HG02571 (cell line): Measurements from ENCODE around the gene TFR2.

Experiments
- ATAC-seq: cut with Tn5 transposase; IDR thresholded peaks from one replicate; pipeline ENCODE4 v1.9.1; 2021; ENCODE audit warnings: mild to moderate bottlenecking, moderate library complexity; ENCODE audit not compliant: unreplicated experiment

The TFR2 gene

DNA sequence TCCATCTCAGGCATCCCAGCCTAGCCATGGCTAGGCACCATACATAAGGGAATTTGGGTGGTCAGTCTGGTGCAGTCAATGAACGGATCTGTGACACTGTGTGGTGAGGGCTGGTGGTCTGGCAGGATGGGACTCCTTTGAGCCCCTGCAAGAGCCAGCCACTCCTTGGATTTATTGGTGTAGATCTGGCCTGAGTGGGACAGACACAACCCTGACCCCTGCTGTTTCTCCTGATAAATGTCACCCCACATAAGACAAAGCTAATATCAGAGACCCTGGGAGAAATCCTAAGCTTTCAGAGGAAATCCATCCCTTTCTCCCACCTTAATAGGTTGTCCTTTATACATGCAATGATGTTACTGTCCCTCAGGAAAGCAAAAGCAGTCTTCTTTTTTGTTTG lies 52.9 kb downstream of the TFR2 start:
- ATAC-seq: no peak

- ATAC-seq: peak; percentile 85
Measured at GRCh38 chr7:100586266-100587025, 54.9 kb downstream of the TFR2 start, which contains the start of gene FBXO24. FBXO24 (plus strand) TSS chr7:100586328; CDS start chr7:100586626, 298 bp downstream.

GRCh38 chr7:100585511-100586265 lies 55.7 kb downstream of the TFR2 start, which contains the start of gene LRCH4:
LRCH4 (minus strand) TSS chr7:100586129; CDS start chr7:100586100, 29 bp downstream.
- no peak for ATAC-seq

GRCh38 chr7:100584683-100585510 lies 56.5 kb downstream of the TFR2 start:
- no peak for ATAC-seq

DNA sequence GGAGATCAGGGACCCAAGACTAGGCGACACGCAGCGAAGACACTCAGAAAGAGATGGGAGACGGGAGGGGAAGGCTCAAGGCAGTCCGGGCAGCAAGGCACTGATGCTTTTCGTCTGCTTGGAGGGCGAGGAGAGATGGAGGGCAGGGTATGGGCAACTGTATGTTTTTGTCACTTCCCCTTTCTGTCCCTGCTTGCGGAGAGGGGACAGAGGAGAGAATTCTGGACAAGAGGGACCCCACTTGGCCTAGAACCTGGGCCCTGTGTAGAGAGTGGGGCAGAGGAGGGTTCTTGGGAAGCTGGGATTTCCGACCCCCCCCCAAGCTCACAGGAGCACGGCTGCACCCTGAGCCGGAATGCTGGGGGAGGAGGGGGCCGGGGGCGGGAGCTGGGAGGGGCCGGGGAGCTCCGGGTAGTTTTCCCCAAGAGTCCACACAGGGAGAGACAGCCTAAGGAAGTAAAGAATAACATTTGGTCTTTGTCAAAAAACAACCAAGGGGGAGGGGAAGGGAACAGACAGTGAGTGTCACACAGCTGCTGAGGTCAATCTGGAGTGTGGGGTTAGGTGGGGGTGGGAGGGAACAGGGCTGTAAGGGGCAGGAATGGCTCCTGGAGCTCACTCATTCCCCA lies 57.2 kb downstream of the TFR2 start:
- ATAC-seq: no peak

DNA sequence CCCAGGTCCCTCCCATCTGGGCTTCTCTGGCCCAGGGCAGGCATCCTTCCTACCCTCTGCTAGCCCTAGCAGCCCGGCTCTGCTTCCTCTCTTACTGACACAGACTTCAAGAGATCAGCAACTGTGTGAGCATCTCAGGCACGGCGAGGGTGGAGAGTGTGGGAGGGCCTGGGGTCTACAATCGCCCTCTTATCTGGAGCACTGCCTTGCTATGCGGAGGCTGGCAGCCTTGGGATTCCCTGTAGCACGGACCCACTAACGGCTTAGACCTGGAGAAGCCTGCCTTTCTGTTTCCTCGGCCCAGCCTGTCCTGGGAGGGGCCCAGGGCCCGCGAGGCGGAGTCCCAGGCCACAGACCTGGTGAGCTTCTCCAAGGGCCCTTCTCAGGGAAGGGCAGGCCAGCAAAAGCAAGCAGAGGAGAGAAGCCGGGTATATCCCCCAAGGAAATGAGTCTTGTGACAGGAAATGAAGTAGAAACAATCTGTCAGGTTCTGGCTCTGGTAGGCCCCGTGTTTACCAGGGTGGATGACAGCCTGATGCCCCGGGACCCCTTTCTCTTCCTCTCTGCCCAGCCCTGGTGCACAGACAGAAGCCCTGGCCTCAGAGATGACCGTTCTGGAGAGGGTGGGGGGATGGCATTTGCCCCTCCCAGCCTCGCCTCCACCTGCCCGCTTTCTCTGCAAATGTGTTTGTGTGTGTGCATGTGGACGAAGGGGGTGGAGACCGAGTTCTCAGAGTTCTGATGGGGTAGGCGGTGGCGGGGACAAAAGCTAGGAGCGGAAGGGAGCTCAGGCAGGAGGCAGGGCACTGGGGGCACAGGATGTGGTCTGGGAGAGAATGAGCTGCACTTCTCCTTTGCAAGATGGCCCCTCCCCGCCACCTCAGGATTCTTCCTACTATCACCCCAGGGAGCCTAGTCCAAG lies 58.0 kb downstream of the TFR2 start:
- ATAC-seq: no peak

GRCh38 chr7:100582650-100583049 lies 58.7 kb downstream of the TFR2 start:
- no peak for ATAC-seq

GRCh38 chr7:100582041-100582579 lies 59.2 kb downstream of the TFR2 start:
- no peak for ATAC-seq

GRCh38 chr7:100580466-100581283 lies 60.7 kb downstream of the TFR2 start:
- no peak for ATAC-seq

DNA sequence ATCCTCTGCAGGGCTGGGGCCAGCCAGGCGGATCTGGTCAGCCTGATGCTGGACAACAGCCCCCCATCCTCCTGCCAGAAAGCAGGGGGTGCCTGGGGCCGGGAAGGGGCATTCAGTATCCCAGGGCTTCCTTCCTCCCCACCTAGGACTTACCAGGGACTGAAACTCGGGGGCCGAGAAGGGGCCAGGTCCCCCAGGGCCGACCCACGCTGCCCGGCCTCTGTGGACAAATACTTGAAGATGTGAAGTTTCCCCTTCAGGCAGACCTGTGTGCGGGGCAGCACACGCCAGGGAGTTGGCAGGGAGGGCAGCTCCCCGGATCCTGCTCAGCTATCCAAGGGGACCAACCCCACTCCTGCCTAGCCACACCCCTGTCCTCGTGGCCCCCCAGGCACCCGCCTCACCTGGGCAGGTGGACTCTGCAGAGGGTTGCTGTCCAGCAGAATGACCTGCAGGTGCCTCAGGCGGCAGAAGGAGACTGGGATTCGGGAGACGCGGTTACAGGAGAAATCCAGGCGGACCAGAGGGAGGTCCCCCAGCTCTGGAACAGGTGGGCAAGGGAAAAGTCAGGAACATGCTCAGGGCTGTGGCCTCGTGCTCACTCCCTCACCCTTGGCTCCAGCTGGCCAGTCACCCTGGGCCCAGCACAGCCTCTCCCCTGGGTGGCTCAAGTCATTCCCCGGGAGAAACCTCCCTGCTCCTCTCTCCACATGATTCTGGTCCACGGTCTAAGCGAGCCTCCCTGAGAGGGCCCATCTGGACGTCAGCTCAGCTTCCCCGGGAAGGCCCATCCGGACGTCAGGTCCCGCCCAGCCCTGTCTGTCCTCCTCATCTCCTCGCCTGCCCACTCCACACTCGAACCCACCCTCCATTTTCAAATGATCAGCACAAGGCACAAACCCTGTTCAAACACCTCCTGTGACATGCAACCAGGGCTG lies 62.8 kb downstream of the TFR2 start:
- ATAC-seq: no peak

- no peak for ATAC-seq
Measured at GRCh38 chr7:100577507-100577906, 63.8 kb downstream of the TFR2 start.

DNA sequence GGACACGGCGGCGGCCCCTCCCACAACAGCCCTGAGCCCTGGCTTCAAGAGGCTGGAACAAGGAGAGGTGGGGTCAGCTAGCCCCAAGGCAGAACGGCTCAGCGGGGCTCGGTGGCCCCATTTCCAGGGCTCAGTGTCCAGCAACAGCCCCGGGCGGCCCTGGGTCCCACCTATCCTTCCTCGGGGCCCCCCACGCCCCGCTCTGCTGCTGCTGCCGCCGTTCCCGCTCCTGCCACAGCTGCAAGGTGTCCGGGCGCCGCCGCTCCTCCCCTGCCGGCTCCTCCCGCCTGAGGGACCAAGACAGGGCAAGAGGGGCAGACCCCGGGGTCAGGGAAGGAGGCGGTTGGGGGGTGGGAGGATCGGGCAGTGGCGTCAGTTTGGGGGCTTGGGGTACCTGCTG lies 64.2 kb downstream of the TFR2 start:
- no peak for ATAC-seq

DNA sequence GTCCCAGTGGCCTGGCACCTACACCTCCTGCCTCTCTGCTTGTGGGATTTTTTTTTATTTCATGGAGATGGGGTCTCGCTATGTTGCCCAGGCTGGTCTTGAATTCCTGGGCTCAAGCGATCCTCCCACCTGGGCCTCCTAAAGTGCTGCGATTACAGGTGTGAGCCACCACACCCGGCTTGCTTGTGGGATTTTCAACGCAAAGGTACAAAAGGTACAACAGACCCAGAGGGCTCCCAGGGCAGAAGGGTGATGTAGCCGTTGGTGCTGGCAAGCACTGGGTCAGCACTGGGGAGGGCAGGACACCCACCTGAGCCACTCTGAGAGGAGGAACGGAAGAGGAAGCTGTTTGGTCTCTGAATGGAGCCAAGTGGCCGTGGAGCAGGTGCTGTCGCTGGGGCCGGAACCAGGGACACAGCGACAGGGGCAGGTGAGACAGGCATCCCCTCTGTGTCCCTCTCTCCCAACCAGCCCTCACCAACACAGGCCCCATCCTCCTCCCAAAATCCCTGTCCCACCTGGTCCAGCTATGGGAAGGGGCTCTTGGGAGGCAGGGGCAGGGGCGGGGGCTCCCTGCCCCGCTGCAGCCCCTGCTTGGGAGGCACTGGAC lies 64.9 kb downstream of the TFR2 start:
- ATAC-seq: no peak

DNA sequence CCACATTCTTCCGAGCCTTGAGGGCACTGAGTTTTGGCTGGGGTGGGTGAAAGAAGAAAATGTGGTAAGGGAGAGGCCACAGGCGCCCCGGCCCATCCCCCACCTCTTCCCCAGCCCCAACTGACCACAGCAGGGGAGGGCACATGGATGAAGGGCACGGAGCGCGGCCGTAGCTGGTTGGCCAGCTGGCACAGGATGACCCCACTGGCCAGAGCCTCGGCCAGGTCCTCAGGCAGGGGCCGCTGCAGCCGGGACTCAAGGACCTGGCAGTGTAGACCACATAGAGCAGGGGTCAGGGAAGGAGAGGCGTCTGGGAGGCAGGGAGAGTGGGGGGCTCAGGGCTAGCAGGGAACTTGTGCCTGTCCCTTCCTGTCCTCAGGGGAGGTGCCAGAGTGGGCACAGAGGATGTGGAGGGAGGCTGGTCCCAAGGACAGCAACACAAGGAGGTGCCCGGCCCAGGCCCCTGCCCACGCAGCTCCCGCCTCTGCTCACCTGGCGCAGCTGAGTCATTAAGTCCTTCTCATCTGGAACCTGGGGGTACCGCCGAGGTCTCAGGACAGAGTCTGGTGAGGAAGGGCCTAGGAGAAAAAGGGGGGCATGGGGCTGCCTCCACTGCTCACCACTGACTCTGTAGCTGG lies 65.5 kb downstream of the TFR2 start:
- ATAC-seq: no peak

DNA sequence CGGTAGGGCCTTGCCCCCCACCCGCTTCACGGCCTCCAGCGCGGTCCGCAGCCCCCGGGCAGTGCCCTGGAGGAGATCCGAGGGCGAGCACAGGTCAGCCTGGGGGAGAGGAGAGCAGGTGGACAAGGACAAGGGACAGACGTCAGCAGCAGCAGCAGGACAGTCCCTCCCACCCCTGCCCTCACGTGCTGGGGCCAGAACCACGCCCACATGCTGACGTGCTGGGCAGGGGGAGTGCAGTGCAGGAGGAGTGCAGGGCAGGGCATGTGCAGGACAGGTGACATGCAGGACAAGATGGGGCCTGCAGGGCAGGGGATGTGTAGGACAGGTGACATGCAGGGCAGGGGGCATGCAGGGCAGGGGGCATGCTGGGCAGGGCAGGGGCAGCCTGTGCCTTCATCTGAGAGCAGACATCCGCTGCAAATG lies 66.1 kb downstream of the TFR2 start:
- ATAC-seq: no peak

- ATAC-seq: no peak
Measured at GRCh38 chr7:100574362-100575205, 66.8 kb downstream of the TFR2 start.
